SW480 (cell line): Measurements from ENCODE around the gene USP48.

Source experiments
- DNase-seq: peaks from one replicate; pipeline ENCODE4 v3.0.0-alpha.2; 2016; ENCODE audit warnings: low spot score

Gene USP48

GRCh38 chr1:21668232-21668950 lies 114.6 kb downstream of the USP48 start:
- no peak for DNase-seq

GRCh38 chr1:21667348-21668231 lies 115.4 kb downstream of the USP48 start:
- DNase-seq = no peak

DNA sequence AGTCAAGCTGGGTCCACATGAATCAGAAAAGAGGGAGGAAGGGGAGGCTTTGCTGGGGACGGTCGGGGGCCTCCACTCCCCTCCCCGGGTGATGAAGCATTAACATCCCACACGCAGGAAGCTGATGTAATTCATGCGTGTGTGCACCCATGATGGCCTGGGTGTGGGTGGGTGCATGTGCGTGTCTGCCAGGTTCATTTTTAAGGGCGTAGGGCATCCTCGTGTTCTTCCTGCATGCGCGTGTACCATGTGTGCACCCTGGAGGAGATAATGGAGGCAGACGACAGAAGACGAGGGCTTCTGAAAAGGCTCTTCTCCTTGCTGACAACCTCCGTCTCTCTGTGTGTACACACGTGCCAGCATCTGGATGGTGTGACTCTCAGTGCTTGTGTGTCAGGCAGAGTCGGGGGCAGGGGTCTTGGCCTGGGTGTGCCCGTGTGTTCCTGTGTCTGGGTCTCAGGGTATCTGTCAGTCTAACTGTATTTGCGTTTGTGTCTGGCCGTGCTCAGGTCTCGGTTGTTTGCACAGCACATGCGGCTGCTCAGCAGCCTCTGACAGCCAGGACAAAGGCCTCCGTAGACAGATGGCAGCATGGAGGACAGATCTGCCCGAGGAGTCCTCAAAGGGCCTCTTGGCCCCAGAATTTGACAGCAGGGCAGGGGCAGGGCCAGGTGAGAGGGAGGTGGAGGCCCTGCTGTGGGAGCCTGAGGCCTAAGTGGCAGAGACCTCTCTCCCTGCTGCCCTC lies 116.2 kb downstream of the USP48 start:
- DNase-seq = no peak

GRCh38 chr1:21665711-21666575 lies 117.0 kb downstream of the USP48 start:
- no peak for DNase-seq

DNA sequence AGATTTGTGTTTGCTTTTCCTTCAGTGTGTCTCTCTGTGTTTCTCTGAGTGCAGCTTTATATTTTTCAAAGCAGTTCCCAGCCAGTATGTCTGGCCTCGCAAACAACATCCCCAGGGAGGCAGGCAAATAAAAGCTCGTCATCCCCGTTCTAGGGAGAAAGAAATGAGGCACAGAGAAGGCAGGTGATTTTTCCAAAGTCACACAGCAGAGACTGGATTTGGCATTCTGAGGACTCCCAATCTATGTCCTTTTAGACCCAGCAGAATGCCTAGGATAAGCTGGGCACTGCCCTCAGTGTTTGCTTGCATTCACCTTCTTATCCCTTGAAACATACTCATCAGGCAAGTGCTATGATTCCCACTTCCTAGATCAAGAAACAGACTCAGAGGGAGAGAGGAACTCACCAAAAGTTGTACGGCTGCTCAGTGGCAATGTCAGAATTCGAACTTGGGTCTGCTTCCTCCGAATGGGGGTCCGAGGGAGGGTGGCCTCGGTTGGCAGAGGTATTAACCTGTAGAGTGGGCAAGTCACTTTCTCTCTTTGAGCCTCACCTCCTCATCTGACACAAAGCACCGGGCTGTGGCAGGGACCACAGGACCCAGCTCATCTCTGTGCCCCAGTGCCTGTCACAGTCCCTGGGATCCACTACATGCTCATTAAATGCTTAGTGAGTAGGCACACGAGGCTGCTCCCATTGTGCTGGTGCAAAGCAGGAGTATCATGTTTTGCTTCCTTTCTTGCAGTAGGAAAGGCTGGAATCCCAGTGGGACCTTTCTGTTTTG lies 118.0 kb downstream of the USP48 start:
- DNase-seq = no peak

GRCh38 chr1:21663951-21664805 lies 118.8 kb downstream of the USP48 start:
- DNase-seq = no peak

DNA sequence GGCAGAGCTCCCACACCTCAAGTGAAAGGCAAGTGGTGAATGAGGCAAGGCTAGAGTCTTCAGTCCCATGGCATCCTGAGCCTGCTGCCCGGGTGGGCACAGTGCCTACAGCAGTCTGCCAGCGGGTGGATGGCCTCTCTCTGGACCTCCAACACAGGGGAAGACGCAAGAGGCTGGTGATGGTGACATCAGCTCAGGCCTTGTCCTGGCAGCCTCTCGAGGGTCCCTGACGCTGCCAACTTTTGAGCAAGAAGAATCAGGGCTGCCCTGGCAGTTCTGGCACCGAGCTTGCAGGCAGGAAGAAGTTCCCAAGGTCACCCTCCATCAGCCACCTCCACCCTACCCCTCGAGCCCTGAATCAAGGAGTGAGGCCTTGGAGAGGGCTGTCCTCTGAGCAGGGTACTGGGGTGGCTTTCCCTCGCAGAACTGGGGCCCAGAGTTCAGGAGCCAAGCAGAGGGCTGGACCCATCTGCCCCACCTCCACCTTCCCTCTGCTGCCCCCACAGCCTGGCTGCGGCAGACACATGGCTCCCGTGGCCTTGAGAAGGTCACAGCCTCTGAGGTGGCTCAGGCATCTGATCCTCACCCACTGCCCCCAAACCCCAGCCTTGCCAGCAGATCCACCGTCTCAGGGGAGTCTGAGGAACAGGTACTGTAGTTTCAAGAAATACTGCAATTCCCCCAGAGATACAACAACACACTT lies 119.5 kb downstream of the USP48 start:
- no peak for DNase-seq

- DNase-seq = no peak
Measured at GRCh38 chr1:21662426-21663247, 120.3 kb downstream of the USP48 start.

- DNase-seq = no peak
Measured at GRCh38 chr1:21661886-21662285, 121.1 kb downstream of the USP48 start.

DNA sequence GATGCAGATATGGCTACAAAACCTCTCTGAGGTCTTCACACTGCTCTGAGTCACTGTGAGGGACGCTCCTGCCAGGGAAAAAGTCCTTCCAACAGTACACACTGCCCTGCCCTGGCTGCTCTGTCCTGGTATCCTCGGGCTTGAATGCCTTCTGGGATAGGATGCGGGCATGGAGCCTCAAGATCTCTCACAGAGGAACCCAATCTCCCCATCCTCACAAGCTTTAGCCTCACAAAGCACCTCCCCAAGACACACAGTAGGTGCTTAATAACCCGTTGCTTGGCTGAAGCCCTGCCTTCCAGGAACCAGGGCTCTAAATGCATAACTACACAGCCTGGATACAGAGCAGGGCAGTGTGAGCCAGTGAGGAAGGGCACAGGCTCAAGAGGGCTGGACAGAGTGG lies 123.0 kb downstream of the USP48 start:
- DNase-seq = peak; percentile 18

GRCh38 chr1:21659099-21659923 lies 123.6 kb downstream of the USP48 start:
- peak; percentile 54 for DNase-seq

- no peak for DNase-seq
Measured at GRCh38 chr1:21657456-21658190, 125.3 kb downstream of the USP48 start.

- DNase-seq = no peak
Measured at GRCh38 chr1:21655748-21656147, 127.2 kb downstream of the USP48 start.

DNA sequence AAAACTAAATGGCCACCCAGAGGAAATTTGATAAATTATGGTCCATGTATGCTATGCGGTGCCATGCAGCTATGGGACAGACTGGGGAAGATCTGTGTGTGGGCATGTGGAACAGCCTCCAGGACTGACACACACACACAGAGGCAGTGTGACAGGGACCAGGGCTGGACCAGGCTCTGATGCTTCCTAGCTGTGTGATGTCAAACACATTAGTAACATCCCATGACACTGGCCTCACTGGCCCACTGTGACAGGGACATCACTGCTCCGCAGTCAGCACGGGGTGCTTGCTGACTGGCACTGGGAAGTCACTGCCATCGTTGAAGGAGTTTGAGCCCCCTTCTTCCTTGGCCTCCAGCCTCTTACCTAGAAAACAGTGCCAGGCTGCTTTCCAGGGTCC lies 127.7 kb downstream of the USP48 start:
- no peak for DNase-seq

GRCh38 chr1:21654209-21654608 lies 128.7 kb downstream of the USP48 start:
- no peak for DNase-seq

DNA sequence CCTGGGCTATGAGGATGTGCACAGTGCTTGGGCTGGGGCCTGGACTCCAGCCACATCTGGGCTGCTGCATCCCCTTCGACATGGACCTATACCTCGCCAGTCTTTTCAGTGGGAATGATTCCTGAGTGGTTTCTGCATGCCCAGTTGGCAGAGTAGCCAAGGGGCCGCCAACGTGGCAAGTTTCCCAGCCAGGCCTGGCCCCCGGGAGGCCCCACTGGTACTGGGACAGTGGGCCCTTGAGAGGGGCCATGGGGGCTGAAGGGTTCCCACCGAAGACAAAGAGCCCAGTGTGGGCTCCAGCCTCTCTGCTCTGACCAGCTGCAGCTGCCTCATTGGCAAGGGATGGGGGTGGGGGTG lies 129.2 kb downstream of the USP48 start:
- DNase-seq = no peak
